HG03095 (cell line): ENCODE measurements around the gene ZCCHC18.
"Not testable (repeated sequence)": the region's sequence is repeated elsewhere in the genome, so short reads cannot be mapped to it uniquely, and the experiment has no call there.

Experiments
- ATAC-seq: cut with Tn5 transposase; IDR thresholded peaks from one replicate; pipeline ENCODE4 v1.9.1; 2021; ENCODE audit warnings: moderate library complexity; ENCODE audit not compliant: unreplicated experiment

Gene ZCCHC18

GRCh38 chrX:104112326-104112951 is at the start of gene ZCCHC18:
TSS of gene ZCCHC18 (plus strand) at chrX:104112523. CDS start at chrX:104114112, 1,589 bp downstream.
- peak; percentile 66 for ATAC-seq

- not testable (repeated sequence) for ATAC-seq
These were observed 49.7 kb upstream of the ZCCHC18 start for GRCh38 chrX:104062636-104063035.

- ATAC-seq = peak; percentile 99
These were observed 36.4 kb upstream of the ZCCHC18 start, which contains the start of gene TMSB15C for GRCh38 chrX:104075778-104076445. TSS of gene TMSB15C (minus strand) at chrX:104076236.

GRCh38 chrX:104077854-104078253 is 34.5 kb upstream of the ZCCHC18 start:
- ATAC-seq = not testable (repeated sequence)

- no peak for ATAC-seq
These were observed 28.3 kb upstream of the ZCCHC18 start for GRCh38 chrX:104084063-104084462.

- ATAC-seq = no peak
These were observed 27.6 kb upstream of the ZCCHC18 start for GRCh38 chrX:104084534-104085277.

- no peak for ATAC-seq
These were observed 26.8 kb upstream of the ZCCHC18 start for GRCh38 chrX:104085477-104085876.

GRCh38 chrX:104085919-104086318 is 26.4 kb upstream of the ZCCHC18 start:
- ATAC-seq = no peak

GRCh38 chrX:104098151-104098808 is 14.0 kb upstream of the ZCCHC18 start:
- ATAC-seq = no peak

- no peak for ATAC-seq
These were observed 13.4 kb upstream of the ZCCHC18 start for GRCh38 chrX:104098919-104099318.

- no peak for ATAC-seq
These were observed 7.6 kb upstream of the ZCCHC18 start for GRCh38 chrX:104104676-104105075.

GRCh38 chrX:104105330-104106262 is 6.7 kb upstream of the ZCCHC18 start:
- ATAC-seq = no peak

GRCh38 chrX:104108955-104109354 is 3.4 kb upstream of the ZCCHC18 start:
- no peak for ATAC-seq

GRCh38 chrX:104110491-104111240 is 1.7 kb upstream of the ZCCHC18 start:
- ATAC-seq = not testable (repeated sequence)

GRCh38 chrX:104113222-104113965 is 1.1 kb downstream of the ZCCHC18 start:
- ATAC-seq = peak; percentile 48

- no peak for ATAC-seq
These were observed 5.4 kb downstream of the ZCCHC18 start for GRCh38 chrX:104117759-104118158.

- no peak for ATAC-seq
These were observed 6.4 kb downstream of the ZCCHC18 start for GRCh38 chrX:104118765-104119164.

GRCh38 chrX:104122829-104123228 is 10.5 kb downstream of the ZCCHC18 start:
- no peak for ATAC-seq

GRCh38 chrX:104126856-104127255 is 14.5 kb downstream of the ZCCHC18 start:
- ATAC-seq = no peak
